ENCODE data around the gene PPM1M. TPM values are rescaled to one million over a fixed set of nuclear protein-coding genes. Genes with fewer than 3 reads are reported as not detected.
A peak's percentile ranks its signal among the peaks of the same experiment; 100 is the strongest.

Gene PPM1M
- total RNA-seq, 2 experiments from 2014 or later = 94.3 to 100 TPM

DNA sequence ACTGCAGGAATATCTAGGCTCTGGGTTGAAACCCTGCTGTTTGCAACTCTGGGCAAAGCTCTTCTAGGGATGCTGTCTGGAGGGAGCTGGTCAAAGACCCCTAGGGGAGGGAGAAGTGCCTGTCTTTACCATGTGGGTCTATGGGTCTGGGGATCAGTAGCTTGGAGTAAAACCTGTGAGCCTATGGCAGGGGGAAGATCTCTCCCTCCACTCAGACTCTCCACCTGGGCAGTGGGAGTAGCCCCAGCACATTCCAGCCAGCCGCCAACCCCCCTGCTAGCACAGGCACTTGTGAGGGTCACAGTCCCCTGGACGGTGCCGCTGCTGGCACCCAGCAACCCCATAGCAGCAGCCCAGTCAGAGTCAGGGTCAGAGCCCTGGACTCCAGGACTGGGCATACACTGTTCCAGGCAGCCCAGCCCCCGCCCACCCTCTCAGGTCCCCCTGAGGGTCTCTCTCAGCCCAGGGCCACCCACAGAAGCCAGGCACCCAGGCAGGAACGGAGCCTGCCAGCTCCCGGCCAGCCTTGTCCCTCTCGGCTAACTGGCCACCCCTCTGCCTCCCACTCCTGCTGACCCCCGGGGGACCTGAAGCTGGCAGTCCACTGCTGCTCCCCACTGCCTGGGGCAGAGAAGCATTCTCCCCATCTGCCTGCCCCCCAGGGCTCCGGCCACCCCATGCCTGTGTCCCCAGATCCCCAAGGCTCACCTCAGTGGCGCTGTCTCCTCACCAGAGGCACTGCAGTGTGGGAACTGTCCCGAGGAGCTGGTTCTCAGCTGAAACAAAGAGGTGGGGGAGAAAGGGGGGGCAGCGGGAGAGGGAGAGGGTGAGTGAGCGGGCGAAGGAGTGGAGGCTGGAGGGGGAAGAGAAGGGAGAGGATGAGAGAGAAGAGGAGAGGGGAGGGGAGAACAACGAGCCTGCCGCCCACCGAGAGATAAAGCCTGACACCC, 52.9 kb downstream of the PPM1M start:
- TF ChIP-seq CTCF (IDR thresholded peaks at IDR 0.05) = no peak
- POLR2A ChIA-PET = interaction anchor here (1.0 to 1.5 kb wide), 2 partner anchors 8 to 10 kb away, joined by 3 to 4 read pairs; no protein-coding TSS in a partner anchor
- CTCF ChIA-PET = interaction anchor here (1.0 to 18.7 kb wide), 3 partner anchors 9 to 78 kb away, joined by 4 to 264 read pairs (median 8); no protein-coding TSS in a partner anchor
- no peak overlapping the region for H3K27ac Mint-ChIP-seq
- no peak for DNase-seq
- no peaks in the 10 kb centered on the region for H3K36me3 Mint-ChIP-seq (ENCODE audit: low read depth)
- H3K27me3 Mint-ChIP-seq = no peaks in the 10 kb centered on the region
- no peak overlapping the region for H3K4me3 Mint-ChIP-seq
- ATAC-seq = no peak
- H3K4me1 Mint-ChIP-seq (ENCODE audit: low read depth) = peaks cover 11% of the 10 kb centered on the region
- H3K9me3 Mint-ChIP-seq = no peaks in the 10 kb centered on the region
- intact Hi-C loops (cut with micrococcal nuclease) = no loop called here

DNA sequence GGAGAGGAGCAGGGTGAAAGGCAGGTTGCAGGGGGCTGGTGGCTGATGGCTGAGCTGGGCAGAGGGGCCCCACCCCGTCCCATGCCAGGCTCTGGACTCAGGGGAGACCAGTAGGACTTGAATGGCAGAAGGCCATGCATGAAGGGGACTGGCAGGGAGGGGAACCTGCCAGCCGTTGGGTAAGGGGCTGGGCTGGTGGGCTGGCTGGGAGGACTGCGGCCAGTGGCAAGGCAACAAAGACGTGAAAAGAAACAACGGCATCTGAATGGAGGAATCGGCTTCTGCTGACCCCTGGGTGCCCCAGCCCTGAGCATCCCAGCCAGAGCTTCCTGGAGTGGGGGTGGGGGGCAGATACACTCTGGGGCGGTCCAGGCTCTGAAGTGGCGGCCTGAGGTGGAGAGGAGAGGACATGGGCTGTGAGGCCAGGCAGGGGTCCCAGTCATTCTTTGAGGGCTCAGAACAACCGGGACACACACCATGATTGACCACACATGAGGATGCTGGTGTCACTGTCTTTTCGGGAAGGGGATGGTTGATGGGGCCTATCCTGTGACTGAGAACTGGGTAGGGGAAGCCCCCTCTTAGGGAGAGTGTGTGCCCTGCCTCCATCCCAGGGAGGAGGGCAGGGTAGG, 53.8 kb downstream of the PPM1M start:
- ATAC-seq (no peak), DNase-seq (no peak)
- no peak overlapping the region for H3K4me3 Mint-ChIP-seq
- H3K4me1 Mint-ChIP-seq (ENCODE audit: low read depth) = peaks cover 11% of the 10 kb centered on the region
- H3K27ac Mint-ChIP-seq = no peak overlapping the region
- ChIA-PET POLR2A (no interaction called here), CTCF (interaction anchor here (1.0 to 18.7 kb wide), 4 partner anchors 8 to 67 kb away, joined by 3 to 264 read pairs (median 9); no protein-coding TSS in a partner anchor)
- intact Hi-C loops (cut with micrococcal nuclease) = no loop called here
- TF ChIP-seq CTCF (IDR thresholded peaks at IDR 0.05) = no peak
- no peaks in the 10 kb centered on the region for H3K9me3 Mint-ChIP-seq
- no peaks in the 10 kb centered on the region for H3K36me3 Mint-ChIP-seq (ENCODE audit: low read depth)
- H3K27me3 Mint-ChIP-seq = no peaks in the 10 kb centered on the region

Small RNAs within 50 kb of the gene (microRNA-seq; reads per million reads assigned to microRNA genes)
- gene MIR135A1 (ENCODE audit: borderline microRNAs expressed, borderline replicate concordance) (not detected), gene MIRLET7G (ENCODE audit: borderline microRNAs expressed, borderline replicate concordance) (154,855 reads per million, percentile 100 among the genes with 10 or more reads in this experiment)

Other genes with a start within 250 kb of the PPM1M start
- gene RPL29, start 249.9 kb upstream of the PPM1M start, total RNA-seq = 1,000 to 10,000 TPM; 2,039 to 2,045 TPM
- 10 to 100 TPM; 19.6 to 21.6 TPM for gene DUSP7, start 189.2 kb upstream of the PPM1M start, total RNA-seq
- 10 to 100 TPM; 21.2 to 23.5 TPM for gene POC1A, start 91.3 kb upstream of the PPM1M start, total RNA-seq
- 10 to 100 TPM; 54.3 to 54.6 TPM for gene ALAS1, start 47.6 kb upstream of the PPM1M start, total RNA-seq
- gene TLR9, start 20.1 kb upstream of the PPM1M start, total RNA-seq = 1 to 10 TPM; 2.0 TPM
- 100 to 1,000 TPM; 137 TPM for gene TWF2, start 6.6 kb upstream of the PPM1M start, total RNA-seq
- 100 to 1,000 TPM; 103 to 105 TPM for gene WDR82, start 32.9 kb downstream of the PPM1M start, total RNA-seq
- gene GLYCTK, start 42.1 kb downstream of the PPM1M start, total RNA-seq = 10 to 100 TPM; 21.6 to 21.9 TPM
- gene DNAH1, start 70.6 kb downstream of the PPM1M start, total RNA-seq = 10 to 100 TPM in 1 of 2 experiments, 1 to 10 TPM in 1; 9.2 to 10.2 TPM
- gene BAP1, start 164.2 kb downstream of the PPM1M start, total RNA-seq = 100 to 1,000 TPM in 1 of 2 experiments, 10 to 100 TPM in 1; 98.1 to 101 TPM
- gene PHF7, start 164.9 kb downstream of the PPM1M start, total RNA-seq = 10 to 100 TPM; 18.4 to 20.6 TPM
- not detected for gene SEMA3G, start 199.3 kb downstream of the PPM1M start, total RNA-seq
- 1 to 10 TPM; 4.8 to 5.9 TPM for gene TNNC1, start 208.3 kb downstream of the PPM1M start, total RNA-seq
- gene NISCH, start 209.8 kb downstream of the PPM1M start, total RNA-seq = 10 to 100 TPM; 57.1 to 57.4 TPM
- under 1 TPM; 0.09 to 0.20 TPM for gene STAB1, start 249.6 kb downstream of the PPM1M start, total RNA-seq

Data from activated CD8-positive, alpha-beta T cell treated with anti-CD3 and anti-CD28 coated beads for 36 hours (primary cell).